Keratinocyte (primary cell): ENCODE data around the gene DDA1. TPM values are rescaled to one million over a fixed set of nuclear protein-coding genes. Genes with fewer than 3 reads are reported as not detected.
"Not testable (repeated sequence)": the region's sequence is repeated elsewhere in the genome, so short reads cannot be mapped to it uniquely, and the experiment has no call there.

ENCODE experiments used
- DNase-seq: peaks from one replicate; pipeline ENCODE4 v3.0.0-alpha.2; 2011; ENCODE audit warnings: low read depth, missing footprints, low spot score
- FAIRE-seq: peaks from 2 replicates; lab custom pipeline; 2011; peaks lifted over from hg19 to GRCh38; lab: Jason Lieb, UNC
- H2AFZ ChIP-seq: 2 replicates; pipeline ENCODE4 v1.6.0; 2012; ENCODE audit warnings: low read length, control low read depth, inconsistent platforms; ENCODE audit not compliant: control insufficient read depth
- H3K27ac ChIP-seq: 2 replicates; pipeline ENCODE4 v1.5.1; 2011; ENCODE audit warnings: low read length; ENCODE audit not compliant: control insufficient read depth, insufficient read depth
- H3K27me3 ChIP-seq: 3 replicates; pipeline ENCODE4 v1.6.0; 2011; ENCODE audit warnings: low read length; ENCODE audit not compliant: control insufficient read depth, insufficient read depth; ENCODE audit errors: extremely low read depth
- H3K36me3 ChIP-seq, 2 experiments: 2 replicates in 1 of 2; 3 replicates in 1 of 2; pipeline ENCODE4 v1.5.1; 2011; ENCODE audit warnings: low read length in 2 of 2, mild to moderate bottlenecking in 1 of 2; ENCODE audit not compliant: control insufficient read depth in 2 of 2, insufficient read depth in 2 of 2; ENCODE audit errors: extremely low read depth in 1 of 2
- H3K4me1 ChIP-seq: 3 replicates; pipeline ENCODE4 v1.5.1; 2011; ENCODE audit warnings: low read length; ENCODE audit not compliant: control insufficient read depth, insufficient read depth; ENCODE audit errors: extremely low read depth
- H3K4me2 ChIP-seq: 3 replicates; pipeline ENCODE4 v1.6.0; 2011; ENCODE audit warnings: low read depth, low read length; ENCODE audit not compliant: control insufficient read depth, insufficient read depth; ENCODE audit errors: extremely low read depth
- H3K4me3 ChIP-seq, 3 experiments: fragments of 200-600 bp in 1 of 3; sonication (generic) in 1 of 3; 2 replicates in 2 of 3; 3 replicates in 1 of 3; pipeline ENCODE4 v1.5.1; 2011 to 2016; ENCODE audit warnings: low read length in 3 of 3, mild to moderate bottlenecking in 3 of 3, control low read depth in 2 of 3, inconsistent platforms in 1 of 3, low read depth in 1 of 3, mixed read lengths in 1 of 3, mixed run types in 1 of 3, moderate library complexity in 1 of 3; ENCODE audit not compliant: control insufficient read depth in 2 of 3, insufficient read depth in 2 of 3; ENCODE audit errors: extremely low read depth in 1 of 3
- H3K79me2 ChIP-seq: 2 replicates; pipeline ENCODE4 v1.6.0; 2012; ENCODE audit warnings: low read length; ENCODE audit not compliant: control insufficient read depth, insufficient read depth
- H3K9ac ChIP-seq: 3 replicates; pipeline ENCODE4 v1.6.0; 2011; ENCODE audit warnings: low read length; ENCODE audit not compliant: control insufficient read depth, insufficient read depth; ENCODE audit errors: extremely low read depth
- H3K9me1 ChIP-seq: 3 replicates; pipeline ENCODE4 v1.6.0; 2011; ENCODE audit warnings: low read length; ENCODE audit not compliant: control insufficient read depth, insufficient read depth; ENCODE audit errors: extremely low read depth
- H3K9me3 ChIP-seq: 2 replicates; pipeline ENCODE4 v1.5.1; 2012; ENCODE audit warnings: low read depth, low read length; ENCODE audit not compliant: control insufficient read depth
- H4K20me1 ChIP-seq: 3 replicates; pipeline ENCODE4 v1.6.0; 2011; ENCODE audit warnings: low read length; ENCODE audit not compliant: control insufficient read depth, insufficient read depth; ENCODE audit errors: extremely low read depth
- CTCF ChIP-seq, 3 experiments: IDR thresholded peaks in 1 of 3; conservative IDR thresholded peaks in 1 of 3; optimal IDR thresholded peaks in 1 of 3; 2 replicates in 2 of 3; 3 replicates in 1 of 3; pipeline versions ENCODE3 to v1.5.1; 2011; ENCODE audit warnings: low read length in 3 of 3, mild to moderate bottlenecking in 3 of 3, moderate library complexity in 2 of 3, control low read depth in 1 of 3, inconsistent platforms in 1 of 3; ENCODE audit not compliant: insufficient read depth in 2 of 3; ENCODE audit errors: extremely low read depth in 1 of 3
- EZH2 ChIP-seq: IDR thresholded peaks from one replicate; pipeline ENCODE4 v1.6.1; 2012; ENCODE audit warnings: inconsistent platforms, mild to moderate bottlenecking, low read length, moderate library complexity
- dilution Hi-C: fragments of 300-500 bp; cut with MboI; formaldehyde crosslinking; loops from one replicate; pipeline ENCODE4 v1.7.0; 2020; ENCODE audit warnings: low sequenced_read_pairs; ENCODE audit not compliant: extremely low pct_ligation_motif_present
- polyA plus RNA-seq, 5 experiments: library from polyadenylated mRNA; depleted of rRNA in 3 of 5; stranded (reverse) in 3 of 5; stranded (forward) in 1 of 5; unstranded in 1 of 5; fragments of >200 nt; gene quantifications; 1 replicate in 1 of 5; 2 replicates in 3 of 5; 3 replicates in 1 of 5; pipeline versions ENCODE4 v1.2.1 to v1.2.3, GENCODE V29; 2011 to 2012; ENCODE audit warnings: missing spikeins in 2 of 5, low read depth in 1 of 5, low replicate concordance in 1 of 5

Gene DDA1
- polyA plus RNA-seq, 1 donor (not counting 4 experiments of a cell fraction or from before 2014, with no cell fraction given): 59.4 TPM

- Histone ChIP-seq H2AFZ (no peak overlapping the region), H3K36me3 (no peaks in the 10 kb centered on the region), H3K9me3 (no peaks in the 10 kb centered on the region), H3K9ac (no peak overlapping the region), H4K20me1 (no peaks in the 10 kb centered on the region), H3K9me1 (no peaks in the 10 kb centered on the region), H3K27me3 (no peaks in the 10 kb centered on the region), H3K4me3 (no peak overlapping the region), H3K27ac (no peak overlapping the region), H3K4me1 (no peaks in the 10 kb centered on the region), H3K79me2 (no peaks in the 10 kb centered on the region), H3K4me2 (no peak overlapping the region)
- DNase-seq: no peak
- dilution Hi-C loops: no loop called here
- FAIRE-seq: no peak
- TF ChIP-seq CTCF (optimal IDR thresholded peaks at IDR 0.05 in 1 of 3, IDR thresholded peaks at IDR 0.05 in 1 of 3, conservative IDR thresholded peaks at IDR 0.05 in 1 of 3; ENCODE audit: extremely low read depth in 1 of 3, insufficient read depth in 2 of 3, low read length in 3 of 3) (no peak), EZH2 (no peak)
Observed at GRCh38 chr19:17358395-17358794, 49.0 kb downstream of the DDA1 start.

GRCh38 chr19:17359905-17360800 is 50.8 kb downstream of the DDA1 start:
- Histone ChIP-seq H3K9me1 (no peaks in the 10 kb centered on the region), H3K79me2 (no peaks in the 10 kb centered on the region), H2AFZ (no peak overlapping the region), H3K27ac (no peak overlapping the region), H3K27me3 (no peaks in the 10 kb centered on the region), H3K4me3 (no peak overlapping the region), H4K20me1 (no peaks in the 10 kb centered on the region), H3K36me3 (no peaks in the 10 kb centered on the region), H3K9ac (no peak overlapping the region), H3K9me3 (no peaks in the 10 kb centered on the region), H3K4me1 (no peaks in the 10 kb centered on the region), H3K4me2 (no peak overlapping the region)
- no peak for TF ChIP-seq EZH2
- TF ChIP-seq CTCF (optimal IDR thresholded peaks at IDR 0.05 in 1 of 3, IDR thresholded peaks at IDR 0.05 in 1 of 3, conservative IDR thresholded peaks at IDR 0.05 in 1 of 3; ENCODE audit: extremely low read depth in 1 of 3, insufficient read depth in 2 of 3, low read length in 3 of 3): no peak
- FAIRE-seq (no peak), DNase-seq (no peak)
- dilution Hi-C loops: no loop called here

GRCh38 chr19:17363852-17364605 is 54.7 kb downstream of the DDA1 start:
- H3K27me3 ChIP-seq, H3K4me2 ChIP-seq, H3K27ac ChIP-seq, H3K9me3 ChIP-seq, H3K4me1 ChIP-seq, H3K4me3 ChIP-seq, DNase-seq, dilution Hi-C loops, H3K36me3 ChIP-seq, H4K20me1 ChIP-seq, H3K79me2 ChIP-seq, FAIRE-seq, H2AFZ ChIP-seq, H3K9ac ChIP-seq, H3K9me1 ChIP-seq: not testable (repeated sequence)
